ENCODE data around the gene SKIC2.
"Not testable (repeated sequence)": the region's sequence is repeated elsewhere in the genome, so short reads cannot be mapped to it uniquely, and the experiment has no call there.

DNA sequence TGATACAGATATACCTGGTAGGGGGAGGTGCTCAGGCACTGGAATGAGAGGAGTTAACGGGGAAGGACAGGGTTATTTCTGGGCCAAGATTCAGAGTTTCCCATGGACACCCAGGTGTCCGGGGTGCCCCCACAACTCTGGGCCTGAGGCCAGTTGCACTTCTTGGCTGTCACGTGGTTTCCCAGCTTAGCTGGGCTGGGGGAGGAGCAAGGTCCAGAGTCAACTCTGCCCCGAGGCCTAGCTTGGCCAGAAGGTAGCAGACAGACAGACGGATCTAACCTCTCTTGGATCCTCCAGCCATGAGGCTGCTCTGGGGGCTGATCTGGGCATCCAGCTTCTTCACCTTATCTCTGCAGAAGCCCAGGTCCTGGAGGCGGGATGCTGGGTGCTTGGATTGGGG, 55.6 kb downstream of the SKIC2 start, which contains the start of gene C4B:
- TF ChIP-seq, protein P1, sequence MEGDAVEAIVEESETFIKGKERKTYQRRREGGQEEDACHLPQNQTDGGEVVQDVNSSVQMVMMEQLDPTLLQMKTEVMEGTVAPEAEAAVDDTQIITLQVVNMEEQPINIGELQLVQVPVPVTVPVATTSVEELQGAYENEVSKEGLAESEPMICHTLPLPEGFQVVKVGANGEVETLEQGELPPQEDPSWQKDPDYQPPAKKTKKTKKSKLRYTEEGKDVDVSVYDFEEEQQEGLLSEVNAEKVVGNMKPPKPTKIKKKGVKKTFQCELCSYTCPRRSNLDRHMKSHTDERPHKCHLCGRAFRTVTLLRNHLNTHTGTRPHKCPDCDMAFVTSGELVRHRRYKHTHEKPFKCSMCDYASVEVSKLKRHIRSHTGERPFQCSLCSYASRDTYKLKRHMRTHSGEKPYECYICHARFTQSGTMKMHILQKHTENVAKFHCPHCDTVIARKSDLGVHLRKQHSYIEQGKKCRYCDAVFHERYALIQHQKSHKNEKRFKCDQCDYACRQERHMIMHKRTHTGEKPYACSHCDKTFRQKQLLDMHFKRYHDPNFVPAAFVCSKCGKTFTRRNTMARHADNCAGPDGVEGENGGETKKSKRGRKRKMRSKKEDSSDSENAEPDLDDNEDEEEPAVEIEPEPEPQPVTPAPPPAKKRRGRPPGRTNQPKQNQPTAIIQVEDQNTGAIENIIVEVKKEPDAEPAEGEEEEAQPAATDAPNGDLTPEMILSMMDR (conservative IDR thresholded peaks at IDR 0.05 in 1 of 2, IDR thresholded peaks at IDR 0.05 in 1 of 2; ENCODE audit: low read depth in 1 of 2, low read length in 2 of 2) = not testable (repeated sequence)
- not testable (repeated sequence) for TF ChIP-seq EZH2 (IDR thresholded peaks at IDR 0.05; ENCODE audit: low read length, missing control alignments)

All from fibroblast of lung (primary cell).